HuH-7 (cell line): Measurements from ENCODE around the gene CERS3.

ENCODE experiments used
- DNase-seq: peaks from one replicate; pipeline ENCODE4 v3.0.0; 2011; ENCODE audit warnings: low spot score

The CERS3 gene

GRCh38 chr15:100529556-100529955, 806 bp upstream of the CERS3 start:
- no peak for DNase-seq

- no peak for DNase-seq
These were observed 2.7 kb downstream of the CERS3 start for GRCh38 chr15:100526027-100526481.

GRCh38 chr15:100525436-100525835, 3.3 kb downstream of the CERS3 start:
- DNase-seq = no peak

GRCh38 chr15:100524326-100524725, 4.4 kb downstream of the CERS3 start:
- no peak for DNase-seq

GRCh38 chr15:100521907-100522306, 6.8 kb downstream of the CERS3 start:
- no peak for DNase-seq

GRCh38 chr15:100520132-100520921, 8.4 kb downstream of the CERS3 start:
- DNase-seq = no peak

- DNase-seq = no peak
These were observed 10.9 kb downstream of the CERS3 start for GRCh38 chr15:100517846-100518245.

GRCh38 chr15:100516643-100517512, 11.9 kb downstream of the CERS3 start:
- no peak for DNase-seq

GRCh38 chr15:100515758-100516157, 13.0 kb downstream of the CERS3 start:
- DNase-seq = no peak

- DNase-seq = no peak
These were observed 20.0 kb downstream of the CERS3 start for GRCh38 chr15:100508641-100509300.

GRCh38 chr15:100502651-100503050, 26.1 kb downstream of the CERS3 start:
- DNase-seq = no peak

- DNase-seq = no peak
These were observed 27.6 kb downstream of the CERS3 start for GRCh38 chr15:100501117-100501516.

GRCh38 chr15:100500226-100500990, 28.3 kb downstream of the CERS3 start:
- DNase-seq = no peak

GRCh38 chr15:100495861-100496260, 32.9 kb downstream of the CERS3 start:
- DNase-seq = no peak

- DNase-seq = no peak
These were observed 35.5 kb downstream of the CERS3 start for GRCh38 chr15:100493213-100493612.

GRCh38 chr15:100484443-100484842, 44.3 kb downstream of the CERS3 start:
- no peak for DNase-seq

- no peak for DNase-seq
These were observed 45.4 kb downstream of the CERS3 start for GRCh38 chr15:100483370-100483769.

- no peak for DNase-seq
These were observed 51.9 kb downstream of the CERS3 start for GRCh38 chr15:100476805-100477204.

GRCh38 chr15:100472736-100473135, 56.0 kb downstream of the CERS3 start:
- no peak for DNase-seq

GRCh38 chr15:100471933-100472332, 56.8 kb downstream of the CERS3 start:
- no peak for DNase-seq

- no peak for DNase-seq
These were observed 60.5 kb downstream of the CERS3 start for GRCh38 chr15:100468285-100468684.

- DNase-seq = no peak
These were observed 62.7 kb downstream of the CERS3 start for GRCh38 chr15:100466073-100466472.
